ENCODE data around the gene RABIF.

RABIF gene

GRCh38 chr1:202858331-202858730 is 30.6 kb downstream of the RABIF start:
- no peak for DNase-seq (ENCODE audit: low read depth)
- no peak for TF ChIP-seq CTCF (IDR thresholded peaks at IDR 0.05; ENCODE audit: control insufficient read depth, extremely low read depth, insufficient read depth)
- H3K4me3 ChIP-seq (ENCODE audit: low read depth, low read length), result no peak overlapping the region

- DNase-seq (ENCODE audit: low read depth), result no peak
- no peak for TF ChIP-seq CTCF (IDR thresholded peaks at IDR 0.05; ENCODE audit: control insufficient read depth, extremely low read depth, insufficient read depth)
- no peak overlapping the region for H3K4me3 ChIP-seq (ENCODE audit: low read depth, low read length)
Measured at GRCh38 chr1:202857136-202857610, 31.8 kb downstream of the RABIF start.

GRCh38 chr1:202856014-202856413 is 32.9 kb downstream of the RABIF start:
- H3K4me3 ChIP-seq (ENCODE audit: low read depth, low read length), result no peak overlapping the region
- no peak for DNase-seq (ENCODE audit: low read depth)
- no peak for TF ChIP-seq CTCF (IDR thresholded peaks at IDR 0.05; ENCODE audit: control insufficient read depth, extremely low read depth, insufficient read depth)

- no peak for DNase-seq (ENCODE audit: low read depth)
- no peak overlapping the region for H3K4me3 ChIP-seq (ENCODE audit: low read depth, low read length)
- TF ChIP-seq CTCF (IDR thresholded peaks at IDR 0.05; ENCODE audit: control insufficient read depth, extremely low read depth, insufficient read depth), result no peak
Measured at GRCh38 chr1:202854787-202855186, 34.2 kb downstream of the RABIF start.

- no peak for DNase-seq (ENCODE audit: low read depth)
- no peak overlapping the region for H3K4me3 ChIP-seq (ENCODE audit: low read depth, low read length)
- peak; percentile 50 for TF ChIP-seq CTCF (IDR thresholded peaks at IDR 0.05; ENCODE audit: control insufficient read depth, extremely low read depth, insufficient read depth)
Measured at GRCh38 chr1:202852163-202852904, 36.6 kb downstream of the RABIF start.

GRCh38 chr1:202850593-202851362 is 38.2 kb downstream of the RABIF start:
- TF ChIP-seq CTCF (IDR thresholded peaks at IDR 0.05; ENCODE audit: control insufficient read depth, extremely low read depth, insufficient read depth), result no peak
- DNase-seq (ENCODE audit: low read depth), result no peak
- H3K4me3 ChIP-seq (ENCODE audit: low read depth, low read length), result no peak overlapping the region
